HG03571 (cell line): ENCODE data around the gene DAND5.

ENCODE experiments used
- ATAC-seq: cut with Tn5 transposase; IDR thresholded peaks from one replicate; pipeline ENCODE4 v1.9.1; 2021; ENCODE audit not compliant: unreplicated experiment

The DAND5 gene, protein sequence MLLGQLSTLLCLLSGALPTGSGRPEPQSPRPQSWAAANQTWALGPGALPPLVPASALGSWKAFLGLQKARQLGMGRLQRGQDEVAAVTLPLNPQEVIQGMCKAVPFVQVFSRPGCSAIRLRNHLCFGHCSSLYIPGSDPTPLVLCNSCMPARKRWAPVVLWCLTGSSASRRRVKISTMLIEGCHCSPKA

DNA sequence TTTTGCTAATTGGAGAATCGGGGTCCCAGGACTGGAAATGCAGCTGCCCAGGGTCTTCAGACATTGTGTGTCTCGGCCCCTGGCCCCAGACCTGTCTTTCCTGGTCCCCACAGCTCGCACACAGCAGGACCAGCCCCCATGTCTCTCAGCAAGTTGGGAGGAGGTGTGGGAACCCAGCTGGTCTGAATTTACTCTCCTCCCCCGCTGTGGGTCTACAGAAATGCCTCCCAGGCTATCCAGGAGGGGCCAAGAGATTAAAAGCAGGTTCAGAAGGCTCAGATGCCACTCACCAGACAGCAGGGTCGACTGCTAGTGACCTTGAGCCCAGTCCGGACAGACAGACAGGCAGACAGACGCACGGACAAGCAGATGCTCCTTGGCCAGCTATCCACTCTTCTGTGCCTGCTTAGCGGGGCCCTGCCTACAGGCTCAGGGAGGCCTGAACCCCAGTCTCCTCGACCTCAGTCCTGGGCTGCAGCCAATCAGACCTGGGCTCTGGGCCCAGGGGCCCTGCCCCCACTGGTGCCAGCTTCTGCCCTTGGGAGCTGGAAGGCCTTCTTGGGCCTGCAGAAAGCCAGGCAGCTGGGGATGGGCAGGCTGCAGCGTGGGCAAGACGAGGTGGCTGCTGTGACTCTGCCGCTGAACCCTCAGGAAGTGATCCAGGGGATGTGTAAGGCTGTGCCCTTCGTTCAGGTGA lies at the start of gene DAND5:
Gene DAND5 (plus strand): TSS at position 285 of the 697 bp plus-strand sequence. CDS start 85 bp downstream, at position 370.
- no peak for ATAC-seq

DNA sequence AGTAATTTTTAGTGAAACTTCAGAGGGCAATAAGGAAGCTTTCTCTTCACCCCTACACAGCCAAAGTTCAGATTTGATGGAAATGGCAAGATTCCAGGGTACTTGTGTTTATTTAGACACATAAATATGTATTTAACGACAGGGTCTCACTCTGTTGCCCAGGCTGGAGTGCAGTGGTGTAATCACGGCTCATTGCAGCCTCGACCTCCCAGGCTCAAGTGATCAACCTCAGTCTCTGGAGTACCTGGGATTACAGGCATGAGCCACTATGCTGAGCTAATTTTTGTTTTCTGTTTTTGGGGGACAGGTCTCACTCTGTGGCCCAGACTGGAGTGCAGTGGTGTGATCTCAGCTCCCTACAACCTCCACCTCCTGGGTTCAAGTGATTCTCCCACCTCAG lies 48.3 kb upstream of the DAND5 start:
- ATAC-seq = no peak

DNA sequence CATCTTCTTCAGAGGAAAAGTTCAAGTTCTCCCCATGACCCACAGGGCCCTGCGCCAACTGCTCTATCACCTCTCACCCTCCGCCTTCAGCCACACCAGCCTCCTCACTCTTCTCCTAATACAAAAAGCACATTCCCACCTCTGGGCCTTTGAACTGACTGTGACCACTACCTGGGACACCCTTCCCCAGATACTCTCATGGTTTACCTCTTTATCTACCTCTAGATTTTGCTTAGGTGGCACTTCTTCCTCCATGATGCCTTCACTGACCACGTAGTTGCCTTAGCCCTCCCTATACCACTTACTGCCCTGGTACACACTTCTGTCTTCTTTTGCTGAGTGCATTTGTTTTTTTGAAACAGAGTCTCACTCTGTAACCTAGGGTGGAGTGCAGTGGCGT lies 46.4 kb upstream of the DAND5 start:
- no peak for ATAC-seq

DNA sequence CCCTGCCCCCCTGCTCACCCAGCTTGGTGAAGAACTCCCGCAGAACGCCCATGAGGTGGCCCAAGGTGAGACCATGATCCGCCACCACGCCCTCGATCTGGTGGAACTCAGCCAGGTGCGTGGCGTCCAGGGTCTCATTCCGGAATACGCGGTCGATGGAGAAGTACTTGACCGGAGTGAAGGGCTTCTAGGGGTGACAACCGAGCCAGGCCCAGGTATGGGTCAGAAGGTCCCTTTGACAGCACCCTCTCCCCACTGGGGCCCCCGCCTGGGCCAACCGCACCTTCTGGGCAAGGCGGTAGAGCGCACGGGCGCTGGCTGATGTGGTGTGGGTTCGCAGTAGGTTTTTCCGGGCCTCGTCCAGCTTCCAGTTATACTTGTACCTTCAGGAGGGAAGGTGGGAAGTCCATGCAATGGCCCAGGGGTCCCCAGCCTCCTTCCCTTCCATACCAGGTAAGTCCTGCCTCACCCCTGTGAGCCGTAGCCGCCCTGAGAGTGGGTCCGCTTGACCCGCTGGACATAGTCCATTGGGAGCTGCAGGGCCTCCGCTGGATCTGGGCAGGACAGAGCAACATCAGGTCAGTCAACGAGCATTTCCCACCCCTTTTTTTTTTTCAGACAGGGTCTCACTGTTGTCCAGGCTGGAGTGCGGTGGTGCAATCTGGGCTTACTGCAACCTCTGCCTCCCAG lies 44.6 kb upstream of the DAND5 start:
- no peak for ATAC-seq

DNA sequence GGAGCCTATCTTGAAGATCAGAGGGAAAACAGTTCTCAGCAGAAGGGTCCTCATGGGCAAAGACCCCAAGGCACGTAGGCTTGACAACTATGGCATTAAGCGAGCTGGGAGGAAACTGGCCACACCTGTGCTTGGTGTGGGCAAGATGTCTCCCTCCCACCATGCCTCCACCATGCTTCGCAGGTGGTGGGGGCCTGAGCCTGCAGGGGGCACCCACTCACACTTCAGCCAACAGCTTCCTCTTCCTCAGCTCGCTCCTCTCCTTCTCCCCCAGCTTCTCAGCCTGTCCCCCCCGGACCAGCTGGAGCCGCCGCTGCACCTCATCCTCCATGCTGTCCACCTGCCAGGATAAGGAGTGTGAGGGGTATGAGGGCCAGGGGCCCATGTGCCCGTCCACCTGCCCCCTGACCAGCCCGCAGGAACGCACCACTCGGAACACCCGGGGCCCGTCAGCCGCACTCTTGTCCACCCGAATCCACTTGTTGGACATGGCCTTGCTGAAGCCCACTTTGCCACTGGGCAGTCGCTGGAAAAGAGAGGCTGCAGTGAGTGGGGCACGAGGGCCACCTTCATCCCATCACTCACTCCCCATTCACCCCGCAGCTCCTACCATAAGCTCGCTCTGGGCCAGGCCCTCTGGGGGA lies 39.3 kb upstream of the DAND5 start:
- ATAC-seq = no peak

DNA sequence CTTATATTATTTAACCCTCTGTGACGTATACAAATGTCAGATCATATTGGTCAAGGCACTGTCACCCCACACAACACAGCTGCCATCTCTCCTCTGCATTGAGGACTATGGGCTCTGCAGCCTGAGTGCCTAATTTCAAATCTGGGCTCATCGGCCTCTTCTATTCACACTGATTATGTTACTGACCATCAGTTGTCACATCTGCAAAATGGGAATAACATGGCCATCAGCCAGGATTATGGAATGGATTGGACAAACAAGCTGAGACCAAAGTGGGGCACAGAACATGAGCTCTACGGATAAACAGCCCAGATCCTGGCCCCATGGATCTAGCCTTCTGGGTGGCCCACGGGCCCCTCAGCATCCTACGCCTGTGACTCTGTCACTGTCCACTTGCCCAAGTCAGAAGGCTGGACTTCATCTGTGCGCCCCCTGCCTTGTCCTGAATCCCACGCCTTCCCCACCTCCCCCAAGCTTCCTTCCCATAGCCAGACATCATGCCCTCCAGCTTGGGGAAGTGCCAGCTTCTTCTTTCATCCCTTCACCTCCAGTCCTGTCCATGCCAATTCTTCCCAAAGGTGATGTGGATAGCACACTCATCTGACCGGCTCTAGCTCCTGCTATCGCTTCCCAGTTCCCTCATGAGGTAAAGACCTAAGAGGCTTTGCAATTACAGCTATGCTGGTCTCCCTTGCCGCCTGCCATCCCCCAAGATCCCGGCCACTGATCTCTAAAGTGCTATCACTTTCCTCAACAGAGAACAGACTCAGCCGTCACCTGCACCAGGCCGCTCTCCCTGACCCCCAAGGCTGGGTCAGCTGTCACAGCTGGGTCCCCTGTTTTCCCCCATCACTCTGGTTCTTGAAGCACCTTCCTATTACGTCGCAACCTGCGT lies 36.7 kb upstream of the DAND5 start:
- no peak for ATAC-seq

DNA sequence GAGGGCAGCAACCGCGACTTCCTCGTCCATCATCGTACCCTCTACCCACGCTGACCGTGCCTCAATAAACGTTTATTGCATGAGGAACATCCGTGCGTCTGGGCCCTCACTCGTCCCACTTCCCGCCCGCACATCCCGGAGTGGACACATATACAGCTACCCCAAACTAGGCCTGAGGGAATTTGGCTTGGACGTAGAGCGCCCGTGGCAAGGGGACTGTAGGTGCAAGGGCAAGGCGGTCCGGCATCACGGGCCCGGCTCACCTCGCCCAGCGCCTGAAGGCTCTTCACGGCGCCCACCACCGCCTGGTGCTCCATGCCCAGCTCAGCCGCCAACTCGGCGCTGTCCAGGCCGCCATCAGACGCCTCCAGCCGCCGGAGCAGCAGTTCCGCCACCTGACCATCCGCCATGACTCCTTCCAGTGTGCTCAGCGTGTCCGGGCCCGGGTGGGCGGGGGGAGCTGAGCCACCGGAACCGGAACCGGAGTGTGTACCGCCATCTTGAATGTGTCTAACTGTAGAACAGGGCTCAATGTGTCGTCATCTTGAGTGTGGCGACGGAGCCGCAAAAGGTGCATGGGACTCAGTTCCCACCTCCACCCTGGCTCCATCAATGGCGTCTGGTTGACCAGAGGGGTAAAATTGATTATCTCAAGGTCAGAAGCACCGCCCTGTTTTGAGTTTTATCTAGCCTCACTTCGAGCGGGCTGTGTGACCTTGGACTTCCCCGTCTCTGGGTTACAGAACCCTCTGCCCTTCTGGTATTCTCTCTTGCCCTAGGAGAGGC lies 35.9 kb upstream of the DAND5 start, which contains the start of gene FARSA:
Gene FARSA (minus strand): TSS at position 425 of the 786 bp plus-strand sequence. CDS start 15 bp downstream, at position 410.
- ATAC-seq = peak; percentile 36

DNA sequence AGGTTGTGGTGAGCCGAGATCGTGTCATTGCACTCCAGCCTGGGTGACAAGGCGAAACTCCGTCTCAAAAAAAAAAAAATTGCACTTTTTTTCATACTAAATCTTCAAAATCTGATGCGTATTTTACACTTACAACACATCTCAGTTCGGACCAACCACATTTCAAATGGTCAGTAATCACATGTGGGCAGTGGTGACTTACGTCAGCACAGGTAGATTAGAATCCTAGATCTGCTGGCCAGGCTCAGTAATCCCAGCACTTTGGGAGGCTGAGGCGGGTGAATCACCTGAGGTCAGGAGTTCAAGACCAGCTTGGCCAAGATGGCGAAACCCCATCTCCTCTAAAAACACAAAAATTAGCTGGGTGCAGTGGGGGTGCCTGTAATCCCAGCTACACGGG lies 34.3 kb upstream of the DAND5 start:
- no peak for ATAC-seq

DNA sequence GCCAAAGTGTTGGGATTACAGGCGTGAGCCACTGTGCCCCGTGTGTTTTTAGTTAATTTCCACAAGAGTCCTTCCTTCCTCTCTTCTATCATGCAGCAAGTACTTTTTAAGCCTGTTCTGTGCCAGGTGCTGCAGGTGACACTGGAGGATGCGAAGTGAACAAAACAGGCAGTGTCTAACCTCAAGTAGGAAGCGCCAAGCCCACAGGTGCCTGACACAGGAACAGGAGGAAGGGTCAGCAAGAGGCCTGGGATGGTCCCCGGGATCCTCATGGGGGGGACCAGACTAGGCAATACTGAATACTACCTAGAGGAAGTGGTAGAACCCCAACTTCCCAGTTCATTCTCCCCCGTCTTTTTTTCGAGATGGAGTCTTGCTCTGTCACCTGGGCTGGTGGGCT lies 32.8 kb upstream of the DAND5 start:
- ATAC-seq = no peak

DNA sequence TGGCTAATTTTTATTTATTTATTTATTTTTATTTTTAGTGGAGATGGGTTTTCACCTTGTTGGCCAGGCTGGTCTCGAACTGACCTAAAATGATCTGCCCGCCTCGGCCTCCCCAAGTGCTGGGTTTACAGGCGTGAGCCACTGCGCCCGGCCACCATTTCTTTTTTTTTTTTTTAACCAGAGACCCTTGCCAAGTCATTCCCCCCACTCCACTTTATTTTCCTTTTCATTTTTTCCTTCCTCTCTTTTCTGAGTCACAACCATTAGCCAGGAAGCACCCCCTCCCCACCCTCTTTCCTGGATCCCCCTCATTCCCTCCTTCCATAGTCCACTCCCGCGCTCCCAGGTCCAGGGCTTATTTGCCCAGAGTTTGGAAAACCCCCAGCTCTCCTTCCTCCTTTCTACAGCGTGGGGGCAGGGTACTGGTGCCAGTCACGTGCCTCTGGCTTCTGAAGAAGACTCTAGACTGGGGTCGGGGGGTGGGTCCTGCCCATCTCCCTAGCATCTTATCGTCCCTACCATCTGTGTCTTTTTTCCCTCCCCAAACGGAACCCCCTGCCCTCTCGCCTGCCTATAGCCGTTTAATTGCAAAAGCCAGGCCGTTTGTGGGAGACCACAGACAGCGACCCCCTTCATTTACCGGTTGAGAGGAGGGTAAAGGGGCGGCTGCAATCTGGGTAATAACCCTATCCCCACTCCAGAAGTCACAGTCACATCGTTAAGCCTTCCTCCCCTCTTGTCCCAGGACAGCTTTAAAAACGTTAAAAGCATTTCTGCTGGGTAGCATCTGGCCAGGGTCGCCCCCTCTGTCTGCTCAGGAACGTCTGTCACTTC lies 32.1 kb upstream of the DAND5 start:
- no peak for ATAC-seq

DNA sequence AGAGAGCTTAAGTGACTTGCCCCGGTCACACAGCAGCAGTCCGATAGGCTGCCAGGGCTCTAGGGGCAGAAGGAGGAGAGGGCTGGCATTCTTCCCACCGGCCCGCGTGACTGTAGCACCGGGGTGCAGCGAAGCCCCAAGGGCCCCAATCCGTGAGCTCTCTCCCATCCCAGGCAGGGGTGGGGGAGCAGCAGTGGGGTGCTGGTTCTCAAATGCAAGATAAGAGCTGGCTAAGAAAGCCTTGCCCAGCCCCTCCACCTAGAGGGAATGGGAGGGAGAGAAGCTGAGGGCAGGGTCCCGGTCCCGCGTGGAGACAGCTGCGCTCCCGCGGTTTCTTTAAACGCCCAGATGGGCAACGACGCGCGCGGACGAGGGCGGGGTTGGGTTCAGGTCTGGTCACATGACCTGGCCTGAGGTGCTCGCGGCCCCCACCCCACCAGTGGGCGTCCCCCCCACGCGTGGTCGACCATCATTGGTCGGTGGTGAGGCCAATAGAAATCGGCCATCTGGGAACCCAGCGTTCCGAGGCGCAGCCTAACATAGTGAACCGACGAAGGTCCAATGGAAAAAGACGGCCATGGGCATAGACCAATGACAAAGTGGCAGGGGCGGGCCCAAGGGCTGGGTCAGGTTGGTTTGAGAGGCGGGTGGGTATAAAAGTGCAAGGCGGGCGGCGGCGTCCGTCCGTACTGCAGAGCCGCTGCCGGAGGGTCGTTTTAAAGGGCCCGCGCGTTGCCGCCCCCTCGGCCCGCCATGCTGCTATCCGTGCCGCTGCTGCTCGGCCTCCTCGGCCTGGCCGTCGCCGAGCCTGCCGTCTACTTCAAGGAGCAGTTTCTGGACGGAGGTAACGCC lies 31.2 kb upstream of the DAND5 start, which contains the start of gene CALR:
Gene CALR (plus strand): TSS at position 683 of the 852 bp plus-strand sequence. CDS start 71 bp downstream, at position 754.
- peak; percentile 70 for ATAC-seq

DNA sequence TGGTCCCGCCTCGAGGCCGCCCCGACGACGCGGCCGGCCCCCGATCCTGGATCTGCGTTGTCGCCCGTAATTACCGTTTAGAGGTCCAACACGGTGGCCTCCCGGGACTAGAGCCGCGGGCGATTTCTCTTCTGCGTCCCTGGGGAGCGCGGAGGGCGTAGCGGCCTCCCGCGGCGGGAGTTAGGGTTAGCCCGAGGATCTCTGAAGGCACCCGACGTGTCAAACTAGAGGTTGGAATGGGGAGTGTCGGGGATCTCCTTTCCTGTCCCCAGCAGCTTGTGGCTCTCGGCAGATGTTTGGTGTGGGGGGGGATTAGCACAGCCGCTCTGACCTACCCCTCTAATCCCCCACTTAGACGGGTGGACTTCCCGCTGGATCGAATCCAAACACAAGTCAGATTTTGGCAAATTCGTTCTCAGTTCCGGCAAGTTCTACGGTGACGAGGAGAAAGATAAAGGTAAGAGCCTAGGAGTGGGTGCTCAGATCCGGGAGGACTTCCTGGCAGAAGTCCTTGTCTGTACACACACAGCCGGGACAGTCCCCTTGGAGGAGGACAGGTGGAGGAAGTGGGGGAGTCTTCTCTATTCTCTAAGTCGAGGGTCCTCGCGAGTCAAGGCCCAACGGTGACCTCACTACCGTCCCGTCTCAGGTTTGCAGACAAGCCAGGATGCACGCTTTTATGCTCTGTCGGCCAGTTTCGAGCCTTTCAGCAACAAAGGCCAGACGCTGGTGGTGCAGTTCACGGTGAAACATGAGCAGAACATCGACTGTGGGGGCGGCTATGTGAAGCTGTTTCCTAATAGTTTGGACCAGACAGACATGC lies 30.4 kb upstream of the DAND5 start:
- ATAC-seq = no peak

DNA sequence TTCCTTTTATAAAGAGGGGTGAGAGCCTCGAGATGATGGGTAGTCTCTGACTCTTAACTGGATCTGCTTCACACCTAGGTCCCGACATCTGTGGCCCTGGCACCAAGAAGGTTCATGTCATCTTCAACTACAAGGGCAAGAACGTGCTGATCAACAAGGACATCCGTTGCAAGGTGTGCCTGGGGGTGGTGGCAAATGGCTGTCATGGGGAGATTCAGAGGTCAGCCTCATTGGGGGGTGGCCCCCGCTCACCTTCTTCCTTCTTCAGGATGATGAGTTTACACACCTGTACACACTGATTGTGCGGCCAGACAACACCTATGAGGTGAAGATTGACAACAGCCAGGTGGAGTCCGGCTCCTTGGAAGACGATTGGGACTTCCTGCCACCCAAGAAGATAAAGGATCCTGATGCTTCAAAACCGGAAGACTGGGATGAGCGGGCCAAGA lies 29.4 kb upstream of the DAND5 start:
- ATAC-seq = no peak

DNA sequence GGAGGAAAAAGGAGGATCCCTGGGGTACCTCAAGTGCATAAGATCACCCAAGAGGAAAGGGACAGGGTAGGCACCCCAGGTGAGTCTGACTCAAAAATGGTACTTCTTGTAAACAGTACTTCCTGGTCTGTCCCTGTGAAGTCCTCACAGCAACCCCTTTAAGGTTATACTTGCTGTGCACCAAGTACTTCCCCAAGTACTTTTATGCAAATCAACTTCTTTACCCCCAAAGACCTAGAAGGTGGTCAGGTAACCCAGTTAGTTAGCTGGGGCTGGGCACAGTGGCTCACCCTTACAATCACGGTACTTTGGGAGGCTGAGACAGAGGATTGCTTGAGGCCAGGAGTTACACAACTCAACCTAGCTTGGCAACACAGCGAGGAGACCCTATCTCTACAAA lies 28.5 kb upstream of the DAND5 start:
- ATAC-seq = no peak

DNA sequence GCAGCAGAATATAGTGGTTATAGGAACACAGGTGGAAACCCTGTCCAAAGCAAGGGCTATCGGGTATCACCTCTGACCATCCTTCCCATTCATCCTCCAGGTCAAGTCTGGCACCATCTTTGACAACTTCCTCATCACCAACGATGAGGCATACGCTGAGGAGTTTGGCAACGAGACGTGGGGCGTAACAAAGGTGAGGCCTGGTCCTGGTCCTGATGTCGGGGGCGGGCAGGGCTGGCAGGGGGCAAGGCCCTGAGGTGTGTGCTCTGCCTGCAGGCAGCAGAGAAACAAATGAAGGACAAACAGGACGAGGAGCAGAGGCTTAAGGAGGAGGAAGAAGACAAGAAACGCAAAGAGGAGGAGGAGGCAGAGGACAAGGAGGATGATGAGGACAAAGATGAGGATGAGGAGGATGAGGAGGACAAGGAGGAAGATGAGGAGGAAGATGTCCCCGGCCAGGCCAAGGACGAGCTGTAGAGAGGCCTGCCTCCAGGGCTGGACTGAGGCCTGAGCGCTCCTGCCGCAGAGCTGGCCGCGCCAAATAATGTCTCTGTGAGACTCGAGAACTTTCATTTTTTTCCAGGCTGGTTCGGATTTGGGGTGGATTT lies 25.8 kb upstream of the DAND5 start:
- ATAC-seq = no peak

DNA sequence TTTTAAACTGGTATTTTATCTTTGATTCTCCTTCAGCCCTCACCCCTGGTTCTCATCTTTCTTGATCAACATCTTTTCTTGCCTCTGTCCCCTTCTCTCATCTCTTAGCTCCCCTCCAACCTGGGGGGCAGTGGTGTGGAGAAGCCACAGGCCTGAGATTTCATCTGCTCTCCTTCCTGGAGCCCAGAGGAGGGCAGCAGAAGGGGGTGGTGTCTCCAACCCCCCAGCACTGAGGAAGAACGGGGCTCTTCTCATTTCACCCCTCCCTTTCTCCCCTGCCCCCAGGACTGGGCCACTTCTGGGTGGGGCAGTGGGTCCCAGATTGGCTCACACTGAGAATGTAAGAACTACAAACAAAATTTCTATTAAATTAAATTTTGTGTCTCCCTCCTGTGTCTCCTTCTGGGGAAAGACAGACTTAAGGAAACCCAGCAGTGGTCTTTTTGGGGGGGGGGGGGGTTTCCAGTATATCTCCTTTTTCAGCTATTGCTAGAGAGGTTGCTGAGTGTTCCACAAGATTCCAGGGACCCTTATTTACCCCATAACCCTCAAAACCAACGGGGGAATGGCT lies 25.2 kb upstream of the DAND5 start:
- ATAC-seq = no peak
